GM19395 (cell line): ENCODE data around the gene FAM186B.

Experiments
- ATAC-seq: cut with Tn5 transposase; IDR thresholded peaks from one replicate; pipeline ENCODE4 v1.9.1; 2021; ENCODE audit warnings: mild to moderate bottlenecking, moderate library complexity; ENCODE audit not compliant: unreplicated experiment

FAM186B gene

GRCh38 chr12:49577589-49578315 lies 27.7 kb downstream of the FAM186B start:
- no peak for ATAC-seq

DNA sequence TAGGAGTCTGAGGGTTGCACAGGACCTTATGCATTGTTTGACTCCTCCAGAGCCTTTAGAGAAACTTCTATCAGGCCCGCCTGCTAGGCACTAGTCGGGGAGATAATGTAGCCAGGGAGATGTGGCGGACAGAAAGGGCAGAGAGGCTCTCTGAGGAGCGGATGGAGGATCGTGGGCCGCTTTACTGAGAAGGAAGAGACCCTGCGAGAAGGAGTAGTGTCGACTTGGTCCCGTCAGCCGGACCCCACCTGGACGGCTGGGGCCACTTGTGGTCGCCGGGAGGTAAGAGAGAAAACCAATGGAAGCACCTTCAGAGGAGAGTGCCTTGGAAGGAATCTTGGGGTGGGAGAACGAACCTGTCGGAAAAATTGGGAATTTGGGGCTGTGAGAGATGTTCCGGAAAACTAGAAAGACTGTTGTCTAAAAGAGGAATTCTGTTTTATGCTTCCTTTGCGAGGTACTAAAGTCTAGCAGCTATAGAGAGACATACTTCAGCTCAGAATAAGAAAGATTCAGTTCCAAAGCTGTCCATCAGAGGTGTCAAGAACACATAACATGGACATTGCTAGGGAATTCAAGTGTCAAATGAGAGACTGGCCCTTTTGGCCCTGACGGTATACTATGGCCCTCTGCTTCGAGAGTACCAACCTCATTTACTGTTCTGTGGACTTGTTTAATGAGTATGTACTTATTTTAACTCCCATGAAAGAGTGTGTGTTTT lies 36.8 kb downstream of the FAM186B start:
- peak; percentile 34 for ATAC-seq

DNA sequence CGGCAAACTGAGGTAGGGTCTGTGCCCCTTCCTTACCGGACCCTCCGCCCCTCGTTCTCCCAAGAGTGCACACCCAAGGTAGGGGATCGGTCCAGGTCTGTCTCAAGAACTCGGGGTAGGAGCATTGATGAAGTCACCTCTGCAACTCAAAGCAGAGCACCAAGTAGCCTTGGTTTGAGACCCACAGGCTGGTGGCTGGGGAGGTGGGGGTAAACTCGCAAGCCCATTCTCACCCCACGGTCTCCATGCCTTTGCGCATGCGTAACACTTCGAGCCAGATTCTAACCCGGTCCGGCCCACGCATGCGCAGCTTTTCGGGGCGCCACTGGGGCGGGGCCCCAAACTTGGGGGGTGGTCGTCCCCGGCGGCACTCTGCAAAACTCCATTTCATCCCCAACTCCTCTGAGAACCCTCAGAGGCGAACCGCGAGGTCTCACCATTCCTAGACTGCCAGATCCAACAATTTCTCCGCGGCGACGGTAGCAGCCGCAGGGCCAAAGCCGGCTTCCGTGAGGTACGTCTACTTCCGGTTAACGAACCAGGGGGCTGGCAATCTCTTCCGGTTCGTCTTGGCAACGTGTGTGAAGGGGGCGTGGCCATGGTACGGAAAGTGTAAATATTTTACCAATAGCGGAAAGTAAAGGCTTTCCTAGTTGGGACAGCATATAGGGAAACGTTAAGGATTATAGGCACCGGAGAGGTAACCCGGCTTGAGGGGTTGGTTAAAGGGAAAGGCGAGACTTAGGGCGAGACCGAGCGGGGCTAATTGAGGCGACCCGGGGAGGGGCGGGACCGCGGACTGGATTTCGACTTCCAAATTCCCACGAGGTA lies 37.6 kb downstream of the FAM186B start, which contains the start of gene MCRS1:
Gene MCRS1, minus strand, starts transcription at position 532 of the 831 bp plus-strand sequence. CDS start 1,411 bp downstream, outside the sequence.
- ATAC-seq, result peak; percentile 87

DNA sequence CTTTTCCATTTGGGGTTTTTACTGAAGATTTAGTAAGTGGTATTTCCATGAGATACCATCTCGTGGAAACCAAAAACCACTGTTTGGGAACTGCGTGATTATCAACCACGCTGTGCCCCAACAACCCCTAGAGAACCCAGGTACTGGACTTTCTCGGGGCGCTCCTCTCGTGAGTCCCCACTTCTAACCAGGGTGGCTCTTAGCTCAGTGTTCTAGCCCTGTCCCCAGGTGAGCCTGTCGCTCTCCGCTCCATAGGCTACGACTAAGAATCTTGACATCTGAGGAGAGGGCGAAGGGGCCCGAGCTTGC lies 38.2 kb downstream of the FAM186B start:
- peak; percentile 19 for ATAC-seq

GRCh38 chr12:49566361-49566760 lies 39.1 kb downstream of the FAM186B start:
- no peak for ATAC-seq

GRCh38 chr12:49565406-49566265 lies 39.8 kb downstream of the FAM186B start:
- ATAC-seq, result no peak

GRCh38 chr12:49564686-49565405 lies 40.6 kb downstream of the FAM186B start:
- ATAC-seq, result no peak

GRCh38 chr12:49563951-49564685 lies 41.3 kb downstream of the FAM186B start:
- no peak for ATAC-seq

GRCh38 chr12:49562831-49563230 lies 42.6 kb downstream of the FAM186B start:
- ATAC-seq, result no peak

- no peak for ATAC-seq
Measured at GRCh38 chr12:49562233-49562632, 43.2 kb downstream of the FAM186B start.

- no peak for ATAC-seq
Measured at GRCh38 chr12:49560695-49561094, 44.7 kb downstream of the FAM186B start.

- no peak for ATAC-seq
Measured at GRCh38 chr12:49559011-49559675, 46.3 kb downstream of the FAM186B start.

GRCh38 chr12:49558526-49558925 lies 46.9 kb downstream of the FAM186B start:
- no peak for ATAC-seq

GRCh38 chr12:49557917-49558215 lies 47.6 kb downstream of the FAM186B start:
- ATAC-seq, result no peak

- no peak for ATAC-seq
Measured at GRCh38 chr12:49557187-49557916, 48.1 kb downstream of the FAM186B start.

DNA sequence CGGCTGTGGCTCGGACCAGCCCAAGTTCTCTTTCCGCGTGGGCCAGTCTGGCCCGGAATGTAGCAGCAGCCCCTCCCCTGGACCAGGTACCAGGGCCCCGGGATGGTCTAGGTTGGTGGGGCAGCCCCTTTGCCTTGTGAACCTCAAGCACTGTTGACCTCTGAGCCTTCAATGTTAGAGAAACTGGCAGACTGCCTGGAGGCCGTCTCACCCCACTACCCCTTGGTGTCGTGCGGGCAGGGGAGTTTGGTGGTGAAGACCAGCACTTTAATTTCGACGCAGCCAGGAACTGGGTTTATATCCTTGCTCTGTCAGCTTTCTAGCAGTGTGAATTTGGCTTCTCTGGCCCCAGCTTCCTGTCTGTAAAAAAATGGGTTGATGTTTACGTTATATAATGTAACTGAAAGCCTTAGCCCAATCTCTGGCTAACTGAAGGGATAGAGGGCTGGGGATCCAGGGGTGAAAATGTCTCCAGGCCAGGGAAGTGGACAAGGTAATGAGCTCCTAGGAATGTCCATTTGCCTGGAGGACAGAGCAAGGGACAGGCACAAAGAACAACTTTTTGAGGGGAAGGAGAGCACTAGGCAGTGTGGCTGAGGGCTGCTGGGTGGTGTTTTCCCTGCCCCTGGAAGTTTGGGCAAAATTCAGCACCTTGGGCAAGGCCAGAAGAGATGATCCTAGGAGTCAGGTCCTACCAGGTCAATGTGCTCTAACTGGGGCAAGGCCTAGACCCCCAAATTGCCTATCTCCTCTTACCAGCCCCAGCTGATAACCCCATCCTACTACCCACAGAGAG lies 48.9 kb downstream of the FAM186B start:
- no peak for ATAC-seq

DNA sequence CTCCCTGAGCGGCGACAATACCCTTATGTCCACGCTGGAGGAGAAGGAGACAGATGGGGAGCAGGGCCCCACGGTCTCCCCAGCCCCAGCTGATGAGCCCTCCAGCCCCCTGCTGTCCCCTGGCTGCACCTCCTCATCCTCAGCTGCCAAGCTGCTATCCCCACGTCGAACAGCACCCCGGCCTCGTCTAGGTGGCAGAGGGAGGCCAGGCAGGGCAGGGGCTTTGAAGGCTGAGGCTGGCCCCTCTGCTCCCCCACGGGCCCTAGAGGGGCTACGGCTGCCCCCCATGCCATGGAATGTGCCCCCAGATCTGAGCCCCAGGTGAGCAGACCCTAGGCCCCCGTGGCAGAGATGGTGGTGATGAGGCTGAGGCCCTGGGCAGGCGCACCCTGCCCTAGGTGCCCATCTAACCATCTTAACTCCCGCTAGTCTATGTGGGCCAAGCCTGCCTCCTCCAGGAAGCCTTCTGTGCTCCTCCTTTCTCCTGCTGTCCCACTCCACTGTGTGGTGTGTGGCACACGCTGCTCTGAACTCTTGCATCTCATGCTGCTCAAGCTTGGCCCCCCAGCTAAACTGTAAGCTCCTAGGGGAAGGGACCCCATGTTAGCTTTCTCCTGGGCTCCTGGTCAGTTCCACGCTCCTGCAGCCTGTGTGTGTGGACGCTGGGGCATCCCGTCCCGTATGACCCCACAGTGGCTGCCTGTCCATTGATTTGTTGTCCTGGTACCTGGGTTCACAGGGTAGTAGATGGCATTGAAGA lies 49.6 kb downstream of the FAM186B start:
- ATAC-seq, result no peak
